DND-41 (cell line): ENCODE results near the gene PKD2.

Source experiments
- CTCF ChIP-seq: IDR thresholded peaks from 2 replicates; pipeline ENCODE4 v1.5.1; 2012; ENCODE audit warnings: borderline replicate concordance, low read length, moderate library complexity, mild to moderate bottlenecking; ENCODE audit not compliant: poor library complexity, severe bottlenecking; ENCODE audit errors: extremely low read depth
- EZH2 ChIP-seq: IDR thresholded peaks from 3 replicates; pipeline ENCODE4 v1.6.1; 2012; ENCODE audit warnings: borderline replicate concordance, low read depth, mild to moderate bottlenecking, moderate library complexity, low read length, inconsistent platforms; ENCODE audit not compliant: severe bottlenecking

- TF ChIP-seq CTCF (no peak), EZH2 (no peak)
These were observed 55.4 kb downstream of the PKD2 start for GRCh38 chr4:88062843-88063242.
